OCI-LY3 (cell line): ENCODE data around the gene GNB1.
A peak's percentile ranks its signal among the peaks of the same experiment; 100 is the strongest.

Experiments
- H2AFZ ChIP-seq: fragments of 200-600, 300-600 bp; shearing (Covaris generic); 2 replicates; pipeline ENCODE4 v1.6.0; 2014; ENCODE audit warnings: antibody characterized with exemption, low read depth, low read length
- H3K27ac ChIP-seq: fragments of 200-600, 300-600 bp; sonication (generic); 2 replicates; pipeline ENCODE4 v1.5.1; 2014; ENCODE audit warnings: mild to moderate bottlenecking, low read length, moderate library complexity, mixed read lengths
- H3K27me3 ChIP-seq: fragments of 200-600, 300-600 bp; sonication (generic); 2 replicates; pipeline ENCODE4 v1.6.1; 2014; ENCODE audit warnings: low read depth, low read length, mixed read lengths
- H3K36me3 ChIP-seq: fragments of 200-600, 300-600 bp; sonication (generic); replicated peaks from 2 replicates; pipeline ENCODE3; 2014; ENCODE audit warnings: low read depth, low read length, mixed read lengths
- H3K4me1 ChIP-seq: fragments of 300-600, 200-600 bp; sonication (generic); 2 replicates; pipeline ENCODE4 v1.6.1; 2014; ENCODE audit warnings: low read length, mixed read lengths
- H3K4me2 ChIP-seq: fragments of 200-600, 300-600 bp; sonication (generic); 2 replicates; pipeline ENCODE4 v1.6.1; 2014; ENCODE audit warnings: low read length, mixed read lengths
- H3K4me3 ChIP-seq: fragments of 300-600, 200-600 bp; sonication (generic); 2 replicates; pipeline ENCODE4 v1.5.1; 2014; ENCODE audit warnings: antibody characterized with exemption, mild to moderate bottlenecking, low read length, moderate library complexity
- H3K79me2 ChIP-seq: fragments of 300-600, 200-600 bp; shearing (Covaris generic); 2 replicates; pipeline ENCODE4 v1.6.1; 2014; ENCODE audit warnings: mild to moderate bottlenecking, low read length, mixed read lengths
- H3K9ac ChIP-seq: fragments of 300-600, 200-600 bp; shearing (Covaris generic); 2 replicates; pipeline ENCODE4 v1.6.0; 2014; ENCODE audit warnings: mild to moderate bottlenecking, low read length, moderate library complexity
- H3K9me3 ChIP-seq: fragments of 200-600, 300-600 bp; shearing (Covaris generic); 2 replicates; pipeline ENCODE4 v1.6.1; 2014; ENCODE audit warnings: low read length, mixed read lengths; ENCODE audit not compliant: insufficient read depth
- H4K20me1 ChIP-seq: fragments of 200-600, 300-600 bp; sonication (generic); 2 replicates; pipeline ENCODE4 v1.6.1; 2016; ENCODE audit warnings: low read length, mixed read lengths; ENCODE audit not compliant: insufficient read depth
- EZH2phosphoT487 ChIP-seq: fragments of 200-600 bp; shearing (Covaris generic); IDR thresholded peaks from 2 replicates; pipeline ENCODE4 v1.6.1; 2018; ENCODE audit warnings: antibody characterized with exemption, mixed run types, low read depth
- TF ChIP-seq, protein P1 (sequence below): fragments of 200-600, 300-600 bp; sonication (generic); IDR thresholded peaks from 2 replicates; pipeline ENCODE4 v1.5.1; 2014; ENCODE audit warnings: antibody characterized with exemption, low read length, low read depth

The GNB1 gene

GRCh38 chr1:1777583-1777899, 113.3 kb downstream of the GNB1 start:
- Histone ChIP-seq H3K4me1 (peaks cover 60% of the 10 kb centered on the region), H3K4me2 (peak overlapping the region; percentile 84), H3K79me2 (peaks cover 57% of the 10 kb centered on the region), H3K9me3 (no peaks in the 10 kb centered on the region), H3K9ac (peak overlapping the region; percentile 98), H3K27me3 (no peaks in the 10 kb centered on the region), H3K27ac (peak overlapping the region; percentile 91), H2AFZ (no peak overlapping the region), H4K20me1 (peaks cover 18% of the 10 kb centered on the region), H3K4me3 (peak overlapping the region; percentile 91), H3K36me3 (peaks cover 11% of the 10 kb centered on the region)
- no peak for TF ChIP-seq EZH2phosphoT487
- TF ChIP-seq, protein P1, sequence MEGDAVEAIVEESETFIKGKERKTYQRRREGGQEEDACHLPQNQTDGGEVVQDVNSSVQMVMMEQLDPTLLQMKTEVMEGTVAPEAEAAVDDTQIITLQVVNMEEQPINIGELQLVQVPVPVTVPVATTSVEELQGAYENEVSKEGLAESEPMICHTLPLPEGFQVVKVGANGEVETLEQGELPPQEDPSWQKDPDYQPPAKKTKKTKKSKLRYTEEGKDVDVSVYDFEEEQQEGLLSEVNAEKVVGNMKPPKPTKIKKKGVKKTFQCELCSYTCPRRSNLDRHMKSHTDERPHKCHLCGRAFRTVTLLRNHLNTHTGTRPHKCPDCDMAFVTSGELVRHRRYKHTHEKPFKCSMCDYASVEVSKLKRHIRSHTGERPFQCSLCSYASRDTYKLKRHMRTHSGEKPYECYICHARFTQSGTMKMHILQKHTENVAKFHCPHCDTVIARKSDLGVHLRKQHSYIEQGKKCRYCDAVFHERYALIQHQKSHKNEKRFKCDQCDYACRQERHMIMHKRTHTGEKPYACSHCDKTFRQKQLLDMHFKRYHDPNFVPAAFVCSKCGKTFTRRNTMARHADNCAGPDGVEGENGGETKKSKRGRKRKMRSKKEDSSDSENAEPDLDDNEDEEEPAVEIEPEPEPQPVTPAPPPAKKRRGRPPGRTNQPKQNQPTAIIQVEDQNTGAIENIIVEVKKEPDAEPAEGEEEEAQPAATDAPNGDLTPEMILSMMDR: no peak

DNA sequence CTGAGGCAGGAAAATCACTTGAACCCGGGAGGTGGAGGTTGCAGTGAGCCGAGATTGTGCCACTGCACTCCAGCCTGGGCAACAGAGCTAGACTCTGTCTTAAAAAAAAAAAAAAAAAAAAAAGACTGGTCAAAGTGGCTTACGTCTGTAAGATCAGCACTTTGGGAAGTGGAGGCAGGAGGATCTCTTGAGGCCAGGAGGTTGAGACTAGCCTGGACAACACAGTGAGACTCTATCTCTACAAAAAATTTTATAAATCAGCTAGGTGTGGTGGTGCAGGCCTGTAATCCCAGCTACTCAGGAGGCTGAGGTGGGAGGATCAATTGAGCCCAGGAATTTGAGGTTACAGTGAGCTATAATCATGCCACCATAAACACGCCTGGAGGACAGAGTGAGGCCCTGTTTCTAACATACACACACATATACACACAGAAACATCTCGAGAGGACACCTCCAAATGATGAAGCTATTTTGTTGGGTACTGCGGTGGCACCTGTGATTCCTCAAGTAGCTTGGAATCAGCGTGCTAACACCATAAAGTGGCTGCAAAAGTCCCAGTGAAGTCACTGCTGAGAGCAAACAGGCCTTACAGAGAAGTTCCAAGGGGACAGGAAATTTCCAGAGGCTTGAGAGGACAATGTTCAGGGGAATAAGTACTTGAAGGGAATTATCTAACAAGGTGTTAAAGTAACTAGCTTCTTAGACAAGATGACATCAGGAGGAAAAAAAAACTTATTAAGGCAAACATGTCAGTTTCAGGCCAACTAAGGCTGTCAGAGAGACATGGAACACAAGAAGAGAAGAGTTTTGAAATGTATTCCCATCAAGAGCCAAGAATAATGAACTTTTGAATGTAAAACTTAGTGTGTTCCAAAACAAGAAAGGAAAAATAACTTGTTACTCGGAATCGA, 114.0 kb downstream of the GNB1 start:
- Histone ChIP-seq H2AFZ (no peak overlapping the region), H4K20me1 (peaks cover 18% of the 10 kb centered on the region), H3K4me1 (peaks cover 54% of the 10 kb centered on the region), H3K27me3 (no peaks in the 10 kb centered on the region), H3K9me3 (no peaks in the 10 kb centered on the region), H3K79me2 (peaks cover 63% of the 10 kb centered on the region), H3K4me3 (peak overlapping the region; percentile 91), H3K36me3 (peaks cover 17% of the 10 kb centered on the region), H3K27ac (peak overlapping the region; percentile 91), H3K4me2 (peak overlapping the region; percentile 84), H3K9ac (peak overlapping the region; percentile 98)
- TF ChIP-seq EZH2phosphoT487: no peak
- TF ChIP-seq, protein P1: no peak

GRCh38 chr1:1775327-1776226, 115.3 kb downstream of the GNB1 start:
- peak overlapping the region; percentile 71 for H3K27ac ChIP-seq
- H3K4me2 ChIP-seq: peak overlapping the region; percentile 87
- TF ChIP-seq EZH2phosphoT487: no peak
- TF ChIP-seq, protein P1: no peak
- H3K36me3 ChIP-seq: peaks cover 26% of the 10 kb centered on the region
- no peak overlapping the region for H2AFZ ChIP-seq
- H3K79me2 ChIP-seq: peaks cover 76% of the 10 kb centered on the region
- peaks cover 41% of the 10 kb centered on the region for H3K4me1 ChIP-seq
- H4K20me1 ChIP-seq: peaks cover 18% of the 10 kb centered on the region
- H3K27me3 ChIP-seq: no peaks in the 10 kb centered on the region
- H3K9ac ChIP-seq: peak overlapping the region; percentile 33
- H3K4me3 ChIP-seq: peak overlapping the region; percentile 65
- peaks cover 4% of the 10 kb centered on the region; the same call in 1 of the 2 replicates for H3K9me3 ChIP-seq

- Histone ChIP-seq H3K27me3 (no peaks in the 10 kb centered on the region), H3K9ac (no peak overlapping the region), H3K4me2 (no peak overlapping the region), H3K36me3 (peaks cover 35% of the 10 kb centered on the region), H4K20me1 (peaks cover 27% of the 10 kb centered on the region), H3K79me2 (peaks cover 93% of the 10 kb centered on the region), H3K9me3 (peaks cover 4% of the 10 kb centered on the region; the same call in 1 of the 2 replicates), H3K27ac (no peak overlapping the region), H2AFZ (no peak overlapping the region), H3K4me3 (no peak overlapping the region), H3K4me1 (peaks cover 24% of the 10 kb centered on the region)
- TF ChIP-seq, protein P1: no peak
- no peak for TF ChIP-seq EZH2phosphoT487
Observed at GRCh38 chr1:1773874-1774273, 117.0 kb downstream of the GNB1 start.
